GM21528 (cell line): ENCODE results near the gene LRRN4CL.
"Not testable (repeated sequence)": the region's sequence is repeated elsewhere in the genome, so short reads cannot be mapped to it uniquely, and the experiment has no call there.

Experiments used
- ATAC-seq: cut with Tn5 transposase; IDR thresholded peaks from one replicate; pipeline ENCODE4 v1.9.1; 2021; ENCODE audit warnings: mild to moderate bottlenecking, moderate library complexity; ENCODE audit not compliant: unreplicated experiment, low FRiP score

Gene LRRN4CL

DNA sequence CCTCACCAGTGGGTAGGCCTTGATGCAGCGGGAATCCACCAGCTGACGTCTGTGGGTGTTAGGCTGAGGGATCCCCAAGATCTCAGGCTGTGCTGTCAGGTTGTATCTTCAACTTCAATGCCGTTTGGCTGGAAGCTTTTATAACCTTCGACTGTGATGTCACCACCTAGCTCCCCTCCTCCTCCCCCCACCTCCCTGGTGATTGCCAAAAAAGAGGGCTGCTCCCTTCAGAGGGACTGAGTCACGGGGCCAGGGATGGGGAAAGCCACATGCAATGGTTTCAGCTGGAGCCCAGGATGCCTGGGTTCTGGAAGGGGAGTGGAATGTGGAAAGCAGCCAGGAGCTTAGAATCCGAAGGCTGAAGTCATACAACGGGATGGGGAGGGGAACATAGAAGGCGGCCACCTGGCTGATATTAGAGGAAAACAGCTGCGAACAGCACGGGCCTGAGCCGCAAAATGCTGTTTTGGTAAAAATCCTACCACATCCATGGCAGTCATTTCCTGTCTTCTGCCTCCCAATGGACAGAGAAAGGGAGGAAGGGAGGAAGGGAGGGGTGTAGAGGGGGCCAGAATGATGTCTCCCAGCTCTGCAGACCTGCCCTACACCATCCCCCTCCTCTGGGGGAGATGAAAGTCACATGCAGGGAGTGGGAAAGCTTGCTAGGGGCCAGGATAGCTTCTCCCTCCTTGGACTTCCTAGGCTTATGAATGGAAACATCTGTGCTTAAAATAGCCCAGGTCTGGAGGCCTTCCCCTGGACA lies at the start of gene LRRN4CL:
Gene LRRN4CL (minus strand): TSS at position 110 of the 763 bp plus-strand sequence. CDS start 1,022 bp downstream, outside the sequence.
- no peak for ATAC-seq

DNA sequence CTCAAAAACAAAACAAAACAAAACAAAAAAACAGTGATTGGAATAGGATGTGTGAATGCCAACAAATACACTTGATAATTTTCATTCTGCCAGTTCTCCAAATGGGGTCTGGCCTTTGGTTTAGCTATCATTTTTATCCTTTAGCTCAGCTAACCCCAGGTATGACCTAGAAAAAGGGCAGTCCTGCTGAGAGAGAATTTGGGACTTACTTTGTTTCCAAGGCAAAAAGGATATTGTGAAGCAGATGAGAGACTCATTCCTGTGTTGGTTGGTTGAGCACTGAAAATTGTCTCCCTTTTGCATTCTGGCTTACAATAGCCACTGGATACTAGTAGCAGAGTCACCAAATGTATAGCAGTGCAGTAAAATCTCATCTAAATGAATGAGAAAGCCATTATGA lies 47.9 kb upstream of the LRRN4CL start:
- no peak for ATAC-seq

DNA sequence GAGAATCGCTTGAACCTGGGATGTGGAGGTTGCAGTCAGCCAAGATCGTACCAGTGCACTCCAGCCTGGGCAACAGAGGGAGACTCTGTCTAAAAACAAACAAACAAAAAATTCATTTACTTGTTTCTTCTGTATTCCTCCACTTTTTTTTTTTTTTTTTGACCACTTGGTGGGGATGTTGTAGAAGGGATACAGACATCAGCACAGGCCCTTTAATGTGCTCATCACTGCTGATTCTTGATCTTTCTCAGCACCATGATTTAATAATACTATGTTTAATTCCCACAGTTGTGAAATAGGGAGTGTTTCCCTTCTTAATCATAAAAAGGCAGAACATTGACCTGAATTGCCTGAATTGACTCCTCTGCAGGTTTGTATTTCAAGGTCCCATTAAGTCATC lies 43.5 kb upstream of the LRRN4CL start:
- no peak for ATAC-seq

DNA sequence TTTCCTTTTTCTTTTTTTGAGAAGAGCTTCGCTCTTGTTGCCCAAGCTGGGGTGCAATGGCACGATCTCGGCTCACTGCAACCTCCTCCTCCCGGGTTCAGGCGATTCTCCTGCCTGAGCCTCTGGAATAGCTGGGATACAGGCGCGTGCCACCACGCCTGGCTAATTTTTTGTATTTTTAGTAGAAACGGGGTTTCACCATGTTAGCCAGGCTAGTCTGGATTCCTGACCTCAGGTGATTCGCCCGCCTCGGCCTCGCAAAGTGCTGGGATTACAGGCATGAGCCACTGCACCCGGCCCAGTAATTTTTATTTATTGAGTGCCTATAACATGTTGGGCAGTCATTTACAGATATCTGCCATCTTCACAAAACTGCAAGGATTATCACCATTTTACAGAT lies 40.7 kb upstream of the LRRN4CL start:
- not testable (repeated sequence) for ATAC-seq

DNA sequence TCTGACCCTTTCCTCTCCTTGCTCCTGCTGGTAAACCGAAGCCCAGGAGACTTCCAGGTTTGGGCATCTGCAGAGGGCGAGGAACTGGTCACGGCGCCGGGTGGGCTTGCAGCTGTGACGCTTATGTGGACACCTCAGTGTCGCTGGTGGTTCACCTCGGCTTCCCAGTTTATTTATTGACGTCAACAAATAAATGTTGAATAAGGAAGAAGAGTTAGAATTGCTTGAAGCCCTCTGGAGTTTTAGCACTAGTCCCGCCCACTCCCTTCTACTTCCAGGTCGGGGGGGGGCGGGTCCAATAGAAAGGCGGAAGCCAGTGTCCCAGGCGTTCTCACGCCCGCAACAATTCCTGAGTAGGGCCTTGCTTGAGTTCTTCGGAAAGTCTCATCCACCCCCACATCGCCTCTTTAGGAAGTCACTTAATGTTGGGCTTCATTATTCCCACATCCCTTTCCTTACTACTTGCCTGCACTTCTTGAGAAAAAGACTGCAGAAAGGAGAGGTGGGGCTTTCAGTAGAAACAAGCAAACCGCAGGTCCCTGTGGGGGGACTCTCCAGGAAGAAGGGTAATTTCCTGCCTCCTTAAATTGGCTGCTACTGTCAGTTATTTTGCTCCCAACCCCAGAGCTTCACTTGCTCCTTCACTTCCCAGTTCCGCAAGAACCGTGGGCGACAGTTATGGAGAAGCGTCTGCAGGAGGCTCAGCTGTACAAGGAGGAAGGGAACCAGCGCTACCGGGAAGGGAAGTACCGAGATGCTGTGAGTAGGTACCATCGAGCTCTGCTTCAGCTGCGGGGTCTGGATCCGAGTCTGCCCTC lies 39.0 kb upstream of the LRRN4CL start, which contains the start of gene TTC9C:
Gene TTC9C (plus strand): TSS at position 316 of the 818 bp plus-strand sequence. CDS start 363 bp downstream, at position 679.
- peak; percentile 26 for ATAC-seq

DNA sequence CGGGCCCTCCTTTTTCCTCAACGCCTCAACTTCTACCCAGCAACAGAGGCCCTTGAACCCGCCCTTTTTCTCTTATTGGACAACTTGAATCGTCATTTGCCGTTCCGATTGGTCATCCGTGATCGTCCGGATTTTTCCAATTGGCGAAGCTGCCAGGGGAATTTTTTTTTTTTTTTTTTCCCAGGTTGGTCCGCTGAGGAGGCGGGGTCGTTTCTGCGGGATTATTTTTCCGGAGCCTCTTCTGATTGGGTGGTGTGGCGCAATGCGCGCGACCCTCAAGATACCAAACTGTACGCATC lies 38.5 kb upstream of the LRRN4CL start:
- ATAC-seq = peak; percentile 58

DNA sequence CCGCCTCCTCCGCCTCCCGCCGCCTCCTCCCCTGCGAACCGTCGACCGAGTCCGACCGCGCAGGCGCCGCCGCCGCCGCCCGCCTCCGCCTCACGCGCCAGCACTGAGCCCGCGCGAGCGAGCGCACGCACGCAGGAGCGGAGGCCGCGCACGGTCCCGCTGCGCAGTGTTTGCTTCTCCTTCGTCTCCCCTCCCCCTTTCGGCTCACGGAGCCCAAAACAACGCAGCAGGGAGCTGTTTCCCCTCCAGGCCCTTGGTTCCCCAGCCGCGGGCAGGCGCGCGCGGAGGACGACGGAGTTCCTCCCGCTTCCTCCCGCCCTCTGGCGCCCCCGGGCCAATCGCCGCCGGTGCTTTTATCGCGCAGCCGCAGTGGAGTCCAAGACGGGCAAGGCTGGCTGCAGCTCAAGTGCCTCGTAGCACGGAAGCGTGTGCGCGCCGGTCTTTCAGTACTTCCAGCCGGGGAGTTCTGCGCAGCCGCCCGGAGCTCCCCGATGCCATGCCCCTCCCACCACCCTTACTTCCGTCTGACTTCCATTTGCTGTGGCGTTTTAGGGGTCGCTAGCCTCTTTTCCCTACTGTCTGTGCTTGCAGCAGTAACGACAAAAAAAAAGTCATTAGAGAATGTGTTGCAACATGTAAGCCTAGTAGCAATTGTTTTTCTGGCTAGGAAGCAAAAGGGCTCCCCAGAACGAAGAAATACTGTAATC lies 38.0 kb upstream of the LRRN4CL start, which contains the start of gene HNRNPUL2:
Gene HNRNPUL2 (minus strand): TSS at position 293 of the 707 bp plus-strand sequence. CDS start 301 bp downstream, outside the sequence.
- peak; percentile 63 for ATAC-seq

DNA sequence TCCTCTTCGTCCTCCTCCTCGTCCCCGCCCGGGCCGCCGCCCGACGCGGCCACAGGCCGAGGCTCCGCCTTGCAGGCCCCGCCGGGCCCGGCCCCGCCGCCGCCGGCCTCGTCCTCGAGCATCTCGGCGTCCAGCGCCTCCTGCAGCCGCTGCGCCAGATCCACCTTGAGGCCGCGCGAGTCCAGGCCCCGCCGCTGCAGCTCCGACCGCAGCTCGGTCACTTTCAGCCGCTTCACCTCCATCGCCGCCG lies 37.5 kb upstream of the LRRN4CL start:
- peak; percentile 4 for ATAC-seq

DNA sequence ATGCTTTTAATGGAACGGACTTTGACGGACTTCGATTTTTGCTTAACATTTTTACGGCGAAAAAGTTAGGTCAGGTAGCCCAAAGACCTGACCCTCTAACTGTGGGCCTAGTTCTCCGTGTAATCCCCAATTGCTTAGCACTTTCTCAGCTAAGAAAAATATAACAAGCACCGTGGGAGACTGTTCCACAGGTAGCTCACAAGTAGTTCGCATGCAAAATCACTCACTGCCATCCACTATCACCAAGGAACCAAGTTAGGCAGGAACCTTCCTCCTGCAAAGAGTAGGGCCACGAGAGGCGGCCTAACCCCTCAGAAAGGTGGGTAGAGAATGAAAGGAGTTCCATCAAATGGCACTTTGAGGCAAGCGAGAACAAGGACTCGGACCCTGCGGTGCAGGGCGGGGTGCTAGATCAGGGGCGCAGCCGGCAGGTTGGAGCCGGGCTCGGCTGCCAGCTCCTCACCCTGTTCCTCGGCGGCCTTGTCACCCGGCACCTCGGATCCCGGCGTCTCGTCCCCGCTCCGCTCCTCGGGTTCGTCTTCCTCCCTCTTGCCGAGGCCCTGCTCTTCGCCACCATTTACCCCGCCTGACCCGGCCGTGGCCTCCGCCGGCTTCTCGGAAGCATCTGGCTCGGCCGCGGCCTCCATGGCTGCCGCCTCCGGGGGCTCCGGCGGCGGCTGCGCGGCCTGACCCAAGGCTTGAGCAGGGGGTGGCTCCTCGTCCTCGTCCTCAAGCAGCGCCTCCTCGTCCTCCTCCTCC lies 37.0 kb upstream of the LRRN4CL start:
- peak; percentile 1 for ATAC-seq

DNA sequence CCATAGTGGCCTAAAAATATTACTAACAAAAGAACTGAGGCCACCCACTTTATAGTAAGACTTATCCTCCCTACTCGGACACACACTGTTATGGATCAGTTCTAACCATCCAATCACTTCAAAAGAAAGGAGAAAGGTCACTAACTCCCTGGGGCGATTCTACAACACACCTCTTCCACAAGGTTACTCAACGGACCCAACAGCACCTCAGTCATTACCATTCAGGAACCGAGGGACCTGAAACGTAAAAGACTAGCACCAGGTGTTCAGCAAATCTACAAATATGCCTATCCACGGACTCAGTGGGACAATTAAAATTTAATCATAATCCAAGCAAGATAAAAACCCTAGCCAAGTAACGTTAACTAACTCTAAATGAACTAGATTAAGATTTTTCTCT lies 36.3 kb upstream of the LRRN4CL start:
- no peak for ATAC-seq

DNA sequence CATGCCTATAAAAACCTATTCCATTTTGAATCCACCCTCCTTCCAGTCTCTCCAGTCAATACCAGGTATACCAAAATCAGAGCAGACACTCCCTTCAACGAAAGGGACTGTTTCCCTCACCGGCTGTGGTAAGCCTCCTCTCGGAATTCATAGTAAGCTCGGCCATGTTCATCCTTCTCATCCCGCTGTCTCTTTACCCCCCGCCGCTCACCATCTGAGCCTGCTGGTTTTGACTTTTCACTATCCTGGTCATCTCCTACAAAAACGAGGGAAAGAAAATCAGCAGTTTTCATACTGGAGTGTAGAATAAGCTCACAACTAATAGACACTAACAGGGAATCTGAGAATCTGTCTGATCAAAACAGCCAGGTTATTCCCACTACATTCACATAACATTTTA lies 34.8 kb upstream of the LRRN4CL start:
- no peak for ATAC-seq

DNA sequence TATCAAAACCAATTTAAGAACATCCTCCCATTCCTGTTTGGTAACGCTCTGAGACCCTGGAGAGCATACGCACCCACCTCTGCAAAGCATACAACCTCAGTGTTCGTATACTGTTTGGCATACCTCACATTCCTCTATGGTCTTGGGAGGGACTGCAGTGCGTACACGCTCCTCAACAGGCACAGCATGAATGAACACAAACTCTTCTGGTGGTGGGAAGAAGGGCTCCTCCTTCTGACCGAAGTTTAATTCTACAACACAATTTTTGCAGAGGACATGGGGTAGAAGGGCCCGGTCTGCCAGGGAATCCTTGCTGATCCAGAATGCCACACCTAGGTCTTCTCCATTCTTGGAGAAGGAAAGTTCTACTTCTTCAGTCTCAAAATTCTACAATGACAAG lies 32.7 kb upstream of the LRRN4CL start:
- ATAC-seq = no peak

DNA sequence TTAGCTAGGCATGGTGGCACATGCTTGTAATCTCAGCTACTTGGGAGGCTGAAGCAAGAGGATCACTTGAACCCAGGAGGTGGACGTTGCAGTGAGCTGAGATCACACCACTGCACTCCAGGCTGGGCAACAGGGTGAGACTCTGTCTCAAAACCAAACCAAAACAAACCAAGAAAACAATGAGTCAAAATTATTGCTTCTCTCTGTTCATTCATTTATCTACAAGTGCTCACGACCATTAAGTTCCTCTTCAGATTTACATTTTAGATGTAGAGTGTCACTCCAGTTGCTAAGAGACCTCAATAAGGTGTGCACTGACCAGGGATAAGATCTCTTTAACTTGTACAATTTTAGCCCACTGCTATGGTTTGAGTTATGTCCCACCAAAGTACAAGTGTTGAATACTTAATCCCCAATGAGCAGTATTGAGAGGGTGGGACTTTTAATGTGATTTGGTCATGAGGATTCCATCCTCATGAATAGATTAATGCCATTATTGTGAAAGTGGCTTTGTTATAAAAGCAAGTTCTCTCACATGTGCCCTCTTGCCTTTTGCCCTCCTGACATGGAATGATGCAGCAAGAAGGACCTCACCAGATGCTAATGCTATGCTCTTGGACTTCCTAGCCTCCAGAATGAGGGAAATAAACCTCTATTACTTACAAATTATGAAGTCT lies 30.1 kb upstream of the LRRN4CL start:
- ATAC-seq = no peak

DNA sequence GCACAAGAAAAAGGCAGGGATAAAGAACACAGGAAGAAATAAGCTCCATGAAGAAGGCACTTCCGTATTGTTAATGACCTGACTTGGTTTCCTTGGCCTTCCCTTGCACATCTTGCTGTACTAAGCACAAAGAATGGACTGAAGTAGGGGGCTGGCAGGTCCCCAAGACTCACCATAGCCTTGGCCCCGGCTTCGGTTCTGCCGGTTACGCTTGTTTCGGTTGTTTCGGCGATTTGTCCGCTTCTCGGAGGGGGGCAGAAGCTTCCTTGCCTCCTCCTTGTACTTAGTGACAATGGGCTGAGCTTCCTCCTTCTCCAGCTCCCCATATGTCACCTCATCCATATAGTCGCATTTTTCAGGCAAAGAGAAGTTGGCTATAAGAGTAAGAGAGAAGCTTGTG lies 27.5 kb upstream of the LRRN4CL start:
- no peak for ATAC-seq

DNA sequence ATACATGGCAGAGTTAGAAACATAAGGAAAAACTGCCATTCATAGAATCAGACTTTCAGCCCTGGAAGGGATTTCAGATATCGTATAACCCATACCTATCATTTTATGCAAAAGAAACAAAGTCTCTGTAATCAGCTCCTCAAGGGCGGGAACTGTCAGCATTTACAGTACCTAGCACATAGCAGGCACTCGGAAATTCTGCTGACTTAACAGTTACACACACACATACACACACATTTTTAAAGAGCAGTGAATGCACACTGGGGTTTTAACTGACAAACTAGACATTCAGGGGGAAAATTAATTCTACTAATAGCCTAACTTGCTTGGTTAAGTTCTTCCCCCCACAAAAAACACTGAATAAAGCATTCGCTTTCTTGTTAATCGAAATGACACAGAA lies 26.9 kb upstream of the LRRN4CL start:
- ATAC-seq = no peak

DNA sequence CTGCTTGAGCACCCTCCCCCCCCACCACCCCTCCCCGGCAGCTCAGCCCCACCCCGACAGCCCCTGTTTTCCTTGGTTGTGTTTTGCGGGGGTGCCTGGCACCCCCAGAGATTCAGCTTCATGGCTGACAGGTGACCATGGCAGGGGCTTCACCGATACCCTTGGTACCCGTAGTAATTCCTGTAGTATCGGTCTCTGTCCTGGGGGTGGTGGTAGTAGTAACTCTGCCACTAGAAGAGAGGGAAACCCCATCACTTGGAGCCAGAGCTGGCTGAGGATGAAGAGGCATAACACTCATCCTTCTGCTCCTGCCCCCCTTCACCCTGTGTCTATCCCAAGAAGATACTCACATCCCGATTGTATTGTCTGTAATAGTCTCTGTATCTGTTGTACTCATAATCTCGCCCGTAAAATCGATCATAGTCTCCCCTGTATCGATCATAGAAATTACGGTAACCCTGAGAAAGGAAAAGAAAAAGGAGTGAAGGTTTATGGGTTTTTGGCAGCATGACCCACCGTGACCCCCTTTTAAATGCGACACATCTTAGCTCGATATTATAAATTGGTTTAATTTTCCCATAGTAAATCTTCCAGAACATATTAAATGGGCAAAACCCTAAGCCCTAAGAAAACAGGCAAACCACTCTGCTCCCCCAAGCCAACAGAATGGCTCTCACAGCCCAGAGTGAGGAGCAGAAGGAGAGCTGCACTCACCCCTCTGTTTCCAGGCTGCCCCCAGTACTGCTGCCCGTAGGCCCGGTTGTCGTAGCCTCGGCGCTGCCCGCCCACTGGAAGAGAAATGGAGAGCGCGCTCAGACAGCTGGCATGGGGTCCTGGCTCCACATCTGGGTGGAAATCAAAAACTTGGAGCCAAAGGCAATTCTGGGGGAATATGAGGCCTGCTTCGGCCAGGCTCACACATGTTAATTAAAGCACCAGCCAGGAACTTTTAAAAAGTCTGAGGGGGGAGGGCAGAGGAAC lies 26.1 kb upstream of the LRRN4CL start:
- no peak for ATAC-seq

DNA sequence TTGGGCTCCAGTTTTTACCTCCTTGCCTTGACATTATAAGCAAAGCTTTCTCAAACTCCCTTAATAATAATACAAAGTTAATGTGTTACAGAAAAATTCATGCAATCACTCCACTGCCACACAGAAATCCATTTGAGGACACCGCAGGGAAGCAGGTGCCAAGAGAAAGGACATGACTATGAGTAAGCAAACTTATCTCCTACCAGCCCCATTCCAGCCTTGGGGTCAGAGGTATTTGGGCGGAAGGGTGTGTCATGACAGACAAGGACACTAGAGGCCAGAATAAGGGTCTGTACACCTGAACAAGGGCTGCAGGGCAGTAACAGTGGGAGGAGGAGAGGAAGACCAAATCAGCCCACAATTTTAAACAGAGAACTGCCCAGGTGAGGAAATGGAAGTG lies 24.0 kb upstream of the LRRN4CL start:
- no peak for ATAC-seq

DNA sequence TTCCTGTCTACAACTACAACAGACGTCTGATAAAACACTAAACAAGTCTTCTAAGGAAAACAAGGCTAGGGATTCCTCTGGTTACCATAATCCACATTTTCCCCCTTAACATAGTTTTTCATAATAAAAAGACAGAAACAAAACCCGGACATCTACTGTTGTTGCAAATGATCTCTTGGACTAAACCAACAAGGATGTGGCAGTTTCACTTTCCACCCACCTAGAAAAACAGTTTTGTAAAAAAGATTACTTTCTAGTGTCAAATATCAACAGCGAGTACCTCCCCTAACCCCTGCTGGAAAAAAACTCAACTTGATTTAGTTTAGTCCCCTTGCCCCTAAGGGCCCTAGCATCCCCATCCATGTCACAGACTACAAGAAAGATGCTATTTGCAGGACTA lies 23.5 kb upstream of the LRRN4CL start:
- no peak for ATAC-seq

DNA sequence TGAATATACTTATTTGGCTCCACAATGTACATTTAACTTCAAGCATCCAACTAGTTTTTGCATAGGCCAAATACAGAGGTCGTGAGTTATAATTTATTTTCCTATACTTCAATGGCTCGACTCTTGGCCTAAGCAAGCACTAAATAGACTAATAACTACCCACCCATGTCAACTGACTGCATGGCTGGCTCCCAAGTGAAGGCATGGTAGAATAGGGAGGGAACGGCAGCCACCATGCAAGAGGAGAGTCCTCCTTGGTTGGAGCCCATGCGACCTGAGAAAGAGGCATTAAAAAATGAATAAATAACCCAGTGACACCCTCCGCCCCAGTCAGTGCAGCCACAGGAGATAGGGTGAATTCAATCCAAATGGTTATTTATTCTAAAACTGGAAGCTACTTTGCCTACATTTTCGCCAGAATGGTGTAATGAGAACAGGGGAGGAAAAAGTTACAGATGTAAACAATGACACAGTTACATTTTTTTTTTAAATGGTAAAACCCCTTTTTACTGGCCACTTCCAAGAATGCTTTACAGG lies 23.0 kb upstream of the LRRN4CL start:
- ATAC-seq = no peak
